ENCODE results near the gene PKP3. TPM values are rescaled to one million over a fixed set of nuclear protein-coding genes. Genes with fewer than 3 reads are reported as not detected.

The PKP3 gene
- total RNA-seq, 2 experiments from 2014 or later = 0.30 to 0.45 TPM

- POLR2A ChIA-PET = interaction anchor here (1.4 to 2.1 kb wide), 2 partner anchors 80 to 131 kb away, joined by 3 to 8 read pairs; no protein-coding TSS in a partner anchor
- Mint-ChIP-seq H3K27me3 (peaks cover 40% of the 10 kb centered on the region), H3K4me1 (peaks cover 10% of the 10 kb centered on the region), H3K9me3 (no peaks in the 10 kb centered on the region), H3K36me3 (no peaks in the 10 kb centered on the region), H3K27ac (no peak overlapping the region), H3K4me3 (peak overlapping the region; percentile 59)
- no peak for DNase-seq
- peak; percentile 10 for ATAC-seq (ENCODE audit: low read depth)
Observed at GRCh38 chr11:368414-369335, 25.3 kb upstream of the PKP3 start.

GRCh38 chr11:369336-370018, 24.5 kb upstream of the PKP3 start, which contains the start of gene B4GALNT4:
Gene B4GALNT4, plus strand, starts transcription at chr11:369499. Its CDS starts 305 bp downstream, at chr11:369804.
- POLR2A ChIA-PET = interaction anchor here (0.6 to 1.5 kb wide), 2 partner anchors 10 to 86 kb away, joined by 3 read pairs; no protein-coding TSS in a partner anchor
- Mint-ChIP-seq H3K36me3 (no peaks in the 10 kb centered on the region), H3K9me3 (peaks cover 6% of the 10 kb centered on the region), H3K27ac (no peak within 1 kb of the TSS), H3K4me3 (peak within 1 kb of the TSS; percentile 59), H3K4me1 (peaks cover 10% of the 10 kb centered on the region), H3K27me3 (peaks cover 40% of the 10 kb centered on the region)
- DNase-seq (no peak), ATAC-seq (ENCODE audit: low read depth) (peak; percentile 24)

- DNase-seq = no peak
- Mint-ChIP-seq H3K9me3 (peaks cover 6% of the 10 kb centered on the region), H3K4me3 (peak overlapping the region; percentile 45), H3K27ac (no peak overlapping the region), H3K36me3 (no peaks in the 10 kb centered on the region), H3K4me1 (peaks cover 10% of the 10 kb centered on the region), H3K27me3 (peaks cover 40% of the 10 kb centered on the region)
- ATAC-seq (ENCODE audit: low read depth) = no peak
- POLR2A ChIA-PET = interaction anchor here (0.6 to 1.5 kb wide), 2 partner anchors 11 to 87 kb away, joined by 3 read pairs; no protein-coding TSS in a partner anchor
Observed at GRCh38 chr11:370070-370941, 23.7 kb upstream of the PKP3 start.

- no peaks in the 10 kb centered on the region for H3K36me3 Mint-ChIP-seq
- H3K4me3 Mint-ChIP-seq = no peak overlapping the region
- DNase-seq = no peak
- H3K9me3 Mint-ChIP-seq = peaks cover 6% of the 10 kb centered on the region
- no peak for ATAC-seq (ENCODE audit: low read depth)
- POLR2A ChIA-PET = interaction anchor here (1.5 kb wide), 1 partner anchor 12 kb away, joined by 3 read pairs; no protein-coding TSS in a partner anchor
- H3K4me1 Mint-ChIP-seq = peaks cover 10% of the 10 kb centered on the region
- H3K27me3 Mint-ChIP-seq = peaks cover 39% of the 10 kb centered on the region
- H3K27ac Mint-ChIP-seq = no peak overlapping the region
Observed at GRCh38 chr11:371051-371450, 23.0 kb upstream of the PKP3 start.

- no peak overlapping the region for H3K27ac Mint-ChIP-seq
- no peak overlapping the region for H3K4me3 Mint-ChIP-seq
- POLR2A ChIA-PET = interaction anchor here (0.6 kb wide), 1 partner anchor 9 kb away, joined by 3 read pairs; no protein-coding TSS in a partner anchor
- H3K27me3 Mint-ChIP-seq = peaks cover 36% of the 10 kb centered on the region
- no peaks in the 10 kb centered on the region for H3K36me3 Mint-ChIP-seq
- peaks cover 10% of the 10 kb centered on the region for H3K4me1 Mint-ChIP-seq
- H3K9me3 Mint-ChIP-seq = peaks cover 6% of the 10 kb centered on the region
- DNase-seq (no peak), ATAC-seq (ENCODE audit: low read depth) (no peak)
Observed at GRCh38 chr11:371716-372590, 22.1 kb upstream of the PKP3 start.

GRCh38 chr11:372809-373715, 20.9 kb upstream of the PKP3 start:
- peaks cover 25% of the 10 kb centered on the region for H3K27me3 Mint-ChIP-seq
- H3K4me3 Mint-ChIP-seq = no peak overlapping the region
- H3K36me3 Mint-ChIP-seq = no peaks in the 10 kb centered on the region
- POLR2A ChIA-PET = no interaction called here
- no peak for DNase-seq
- no peak overlapping the region for H3K27ac Mint-ChIP-seq
- peaks cover 10% of the 10 kb centered on the region for H3K4me1 Mint-ChIP-seq
- H3K9me3 Mint-ChIP-seq = peaks cover 6% of the 10 kb centered on the region
- no peak for ATAC-seq (ENCODE audit: low read depth)

GRCh38 chr11:373716-374551, 20.1 kb upstream of the PKP3 start:
- Mint-ChIP-seq H3K36me3 (no peaks in the 10 kb centered on the region), H3K4me3 (no peak overlapping the region), H3K27ac (peak overlapping the region; percentile 63), H3K27me3 (peaks cover 19% of the 10 kb centered on the region), H3K4me1 (peaks cover 8% of the 10 kb centered on the region), H3K9me3 (peaks cover 6% of the 10 kb centered on the region)
- no peak for DNase-seq
- POLR2A ChIA-PET = no interaction called here
- no peak for ATAC-seq (ENCODE audit: low read depth)

GRCh38 chr11:375065-376025, 18.7 kb upstream of the PKP3 start:
- DNase-seq (no peak), ATAC-seq (ENCODE audit: low read depth) (no peak)
- Mint-ChIP-seq H3K36me3 (no peaks in the 10 kb centered on the region), H3K4me3 (no peak overlapping the region), H3K27me3 (peaks cover 15% of the 10 kb centered on the region), H3K9me3 (peaks cover 6% of the 10 kb centered on the region), H3K4me1 (peaks cover 8% of the 10 kb centered on the region), H3K27ac (no peak overlapping the region)
- POLR2A ChIA-PET = no interaction called here

GRCh38 chr11:376531-377173, 17.4 kb upstream of the PKP3 start:
- ATAC-seq (ENCODE audit: low read depth) = no peak
- peaks cover 3% of the 10 kb centered on the region for H3K4me1 Mint-ChIP-seq
- POLR2A ChIA-PET = interaction anchor here (0.6 kb wide), 1 partner anchor 155 kb away, joined by 3 read pairs; no protein-coding TSS in a partner anchor
- no peak overlapping the region for H3K4me3 Mint-ChIP-seq
- H3K36me3 Mint-ChIP-seq = no peaks in the 10 kb centered on the region
- H3K27me3 Mint-ChIP-seq = peaks cover 4% of the 10 kb centered on the region
- no peak for DNase-seq
- H3K9me3 Mint-ChIP-seq = peaks cover 6% of the 10 kb centered on the region
- no peak overlapping the region for H3K27ac Mint-ChIP-seq

Data from activated naive CD8-positive, alpha-beta T cell treated with anti-CD3 and anti-CD28 coated beads, Interleukin-2, amount 10 ng/mL, durations not matched to agents 7 days and 5 days (primary cell).